Measurements from ENCODE around the gene TEKT5. TPM values are rescaled to one million over a fixed set of nuclear protein-coding genes. Genes with fewer than 3 reads are reported as not detected.

The TEKT5 gene
- total and polyA plus RNA-seq, 8 donors, result 0.28 to 22.8 (median 1.0) TPM; not detected in 2

GRCh38 chr16:10665166-10665565 lies 29.6 kb downstream of the TEKT5 start:
- intact Hi-C loops (cut with DNase I; ENCODE audit: low total_unique reads), result no loop called here
- DNase-seq, result no peak
- no peak overlapping the region for H3K27ac ChIP-seq
- 67 to 81% (median 71%) methylated on average over 7 of the region's 7 CpGs for WGBS, 5 donors
- H3K9me3 ChIP-seq, result no peaks in the 10 kb centered on the region
- no peaks in the 10 kb centered on the region for H3K27me3 ChIP-seq
- peaks cover 0 to 8% (median 0%) of the 10 kb centered on the region in 4 donors for H3K4me1 ChIP-seq
- H3K4me3 ChIP-seq, result no peak overlapping the region
- no peak for TF ChIP-seq EP300 (IDR thresholded peaks at IDR 0.05)
- TF ChIP-seq POLR2A (IDR thresholded peaks at IDR 0.05), result no peak
- no peak for TF ChIP-seq POLR2AphosphoS5 (IDR thresholded peaks at IDR 0.05)
- TF ChIP-seq, protein P1, sequence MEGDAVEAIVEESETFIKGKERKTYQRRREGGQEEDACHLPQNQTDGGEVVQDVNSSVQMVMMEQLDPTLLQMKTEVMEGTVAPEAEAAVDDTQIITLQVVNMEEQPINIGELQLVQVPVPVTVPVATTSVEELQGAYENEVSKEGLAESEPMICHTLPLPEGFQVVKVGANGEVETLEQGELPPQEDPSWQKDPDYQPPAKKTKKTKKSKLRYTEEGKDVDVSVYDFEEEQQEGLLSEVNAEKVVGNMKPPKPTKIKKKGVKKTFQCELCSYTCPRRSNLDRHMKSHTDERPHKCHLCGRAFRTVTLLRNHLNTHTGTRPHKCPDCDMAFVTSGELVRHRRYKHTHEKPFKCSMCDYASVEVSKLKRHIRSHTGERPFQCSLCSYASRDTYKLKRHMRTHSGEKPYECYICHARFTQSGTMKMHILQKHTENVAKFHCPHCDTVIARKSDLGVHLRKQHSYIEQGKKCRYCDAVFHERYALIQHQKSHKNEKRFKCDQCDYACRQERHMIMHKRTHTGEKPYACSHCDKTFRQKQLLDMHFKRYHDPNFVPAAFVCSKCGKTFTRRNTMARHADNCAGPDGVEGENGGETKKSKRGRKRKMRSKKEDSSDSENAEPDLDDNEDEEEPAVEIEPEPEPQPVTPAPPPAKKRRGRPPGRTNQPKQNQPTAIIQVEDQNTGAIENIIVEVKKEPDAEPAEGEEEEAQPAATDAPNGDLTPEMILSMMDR (IDR thresholded peaks at IDR 0.05), result no peak
- H3K36me3 ChIP-seq, result no peaks in the 10 kb centered on the region

DNA sequence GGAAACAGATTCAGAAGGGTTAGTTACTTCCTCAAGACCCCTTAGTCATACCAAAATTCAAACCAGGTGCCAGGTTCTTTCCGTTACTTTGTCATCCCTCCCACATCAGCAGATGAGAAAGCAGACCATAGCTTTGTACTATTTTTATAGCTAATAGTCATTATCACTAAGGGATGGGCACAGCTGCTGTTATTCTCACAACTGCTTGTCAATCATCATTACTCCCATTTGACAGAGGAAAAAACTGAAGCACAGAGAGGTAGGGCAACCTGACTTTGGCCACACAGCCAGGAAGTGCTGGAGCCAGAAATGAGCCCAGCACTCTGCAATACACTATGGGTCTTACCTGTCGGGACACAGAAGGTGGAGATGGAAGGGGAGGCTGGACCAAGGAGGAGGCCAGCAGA lies 30.0 kb downstream of the TEKT5 start:
- H3K27ac ChIP-seq, result no peak overlapping the region
- H3K36me3 ChIP-seq, result no peaks in the 10 kb centered on the region
- intact Hi-C loops (cut with DNase I; ENCODE audit: low total_unique reads), result no loop called here
- H3K4me3 ChIP-seq, result no peak overlapping the region
- DNase-seq, result no peak
- H3K9me3 ChIP-seq, result no peaks in the 10 kb centered on the region
- TF ChIP-seq POLR2AphosphoS5 (IDR thresholded peaks at IDR 0.05), result no peak
- TF ChIP-seq, protein P1 (IDR thresholded peaks at IDR 0.05), result no peak
- TF ChIP-seq EP300 (IDR thresholded peaks at IDR 0.05), result no peak
- TF ChIP-seq POLR2A (IDR thresholded peaks at IDR 0.05), result no peak
- H3K27me3 ChIP-seq, result no peaks in the 10 kb centered on the region
- peaks cover 0 to 8% (median 0%) of the 10 kb centered on the region in 4 donors for H3K4me1 ChIP-seq
- WGBS, 5 donors, result 88 to 94% (median 91%) methylated on average over 2 of the region's 2 CpGs

- no peak overlapping the region for H3K27ac ChIP-seq
- intact Hi-C loops (cut with DNase I; ENCODE audit: low total_unique reads), result no loop called here
- no peak overlapping the region for H3K4me3 ChIP-seq
- no peaks in the 10 kb centered on the region for H3K36me3 ChIP-seq
- peaks cover 0 to 8% (median 0%) of the 10 kb centered on the region in 4 donors for H3K4me1 ChIP-seq
- TF ChIP-seq POLR2A (IDR thresholded peaks at IDR 0.05) (no peak), POLR2AphosphoS5 (IDR thresholded peaks at IDR 0.05) (no peak), EP300 (IDR thresholded peaks at IDR 0.05) (no peak)
- TF ChIP-seq, protein P1 (IDR thresholded peaks at IDR 0.05), result no peak
- 74 to 81% (median 81%) methylated on average over 4 of the region's 4 CpGs for WGBS, 5 donors
- DNase-seq, result no peak
- no peaks in the 10 kb centered on the region for H3K27me3 ChIP-seq
- H3K9me3 ChIP-seq, result no peaks in the 10 kb centered on the region
These were observed 31.0 kb downstream of the TEKT5 start for GRCh38 chr16:10663744-10664143.

GRCh38 chr16:10663146-10663545 lies 31.6 kb downstream of the TEKT5 start:
- WGBS, 5 donors, result 18 to 88% (median 38%) methylated on average over 1 of the region's 1 CpG
- Histone ChIP-seq H3K36me3 (no peaks in the 10 kb centered on the region), H3K27ac (no peak overlapping the region), H3K4me3 (no peak overlapping the region), H3K9me3 (no peaks in the 10 kb centered on the region), H3K4me1 (peaks cover 0 to 3% (median 0%) of the 10 kb centered on the region in 4 donors), H3K27me3 (no peaks in the 10 kb centered on the region)
- TF ChIP-seq EP300 (IDR thresholded peaks at IDR 0.05), result no peak
- no peak for TF ChIP-seq POLR2AphosphoS5 (IDR thresholded peaks at IDR 0.05)
- no peak for TF ChIP-seq POLR2A (IDR thresholded peaks at IDR 0.05)
- TF ChIP-seq, protein P1 (IDR thresholded peaks at IDR 0.05), result no peak
- DNase-seq, result no peak
- intact Hi-C loops (cut with DNase I; ENCODE audit: low total_unique reads), result no loop called here

All from stomach (tissue), 9 donors.